K562 (cell line): Measurements from ENCODE around the gene FBXW8. TPM values are rescaled to one million over a fixed set of nuclear protein-coding genes. Genes with fewer than 3 reads are reported as not detected.

Source experiments
- ATAC-seq: fragments of 200-7000 bp; cut with Tn5 transposase; 3 replicates; pipeline ENCODE4 v1.9.1; 2020; ENCODE audit warnings: moderate library complexity
- BruUV-seq: library from RNA; stranded (reverse); fragments of 400-500 nt; replicated peaks from 2 replicates; lab custom pipeline; 2021; lab: Mats Ljungman, UMichigan
- CTCF ChIA-PET: fragments of 300-600 bp; formaldehyde crosslinking; extraction: SDS; loops from one replicate; lab custom pipeline; 2021; ENCODE audit warnings: low intra/inter-chr PET ratio; lab: Yijun Ruan, JAX
- POLR2A ChIA-PET: fragments of 300-600, 350-650 bp; sonication (Branson Sonifier 250); formaldehyde crosslinking; extraction: SDS; loops from one replicate; lab custom pipeline; 2021; ENCODE audit warnings: antibody characterized with exemption, inconsistent platforms; lab: Yijun Ruan, JAX
- DNase-seq, 4 experiments: peaks; one replicate each; pipeline versions ENCODE4 v3.0.0 to v3.0.0-alpha.2; 2011 to 2018; ENCODE audit warnings: low spot score in 3 of 4, mixed read lengths in 3 of 4; ENCODE audit errors: extremely low read depth in 1 of 4
- FAIRE-seq: peaks from 2 replicates; lab custom pipeline; 2011; peaks lifted over from hg19 to GRCh38; lab: Jason Lieb, UNC
- H2AFZ ChIP-seq: 2 replicates; pipeline ENCODE4 v1.6.0; 2011; ENCODE audit warnings: low read depth, low read length, control low read depth, inconsistent platforms
- H3K27ac ChIP-seq: fragments of 200-600 bp; 3 replicates; pipeline ENCODE4 v1.8.0; 2011; ENCODE audit warnings: low read depth, mild to moderate bottlenecking, control low read depth, inconsistent platforms, low read length, moderate library complexity, mixed read lengths; ENCODE audit errors: extremely low read depth
- H3K27me3 ChIP-seq, 2 experiments: fragments of 300-600 bp in 1 of 2; 2 replicates in 1 of 2; 3 replicates in 1 of 2; pipeline versions ENCODE4 v1.6.0 to v1.8.0; 2011; ENCODE audit warnings: inconsistent platforms in 2 of 2, low read length in 2 of 2, mild to moderate bottlenecking in 1 of 2, mixed read lengths in 1 of 2, moderate library complexity in 1 of 2; ENCODE audit not compliant: control insufficient read depth in 2 of 2, insufficient read depth in 2 of 2
- H3K36me3 ChIP-seq: fragments of 300-600 bp; 3 replicates; pipeline ENCODE4 v1.8.0; 2011; ENCODE audit warnings: mild to moderate bottlenecking, low read length, inconsistent platforms; ENCODE audit not compliant: control insufficient read depth, insufficient read depth
- H3K4me1 ChIP-seq, 2 experiments: fragments of 200-600 bp in 1 of 2; replicated peaks in 1 of 2; 2 replicates in 1 of 2; 3 replicates in 1 of 2; pipeline versions ENCODE4 v1.5.1 to v1.8.0; 2011; ENCODE audit warnings: inconsistent platforms in 2 of 2, low read length in 2 of 2, mild to moderate bottlenecking in 1 of 2, mixed read lengths in 1 of 2, moderate library complexity in 1 of 2; ENCODE audit not compliant: control insufficient read depth in 2 of 2, insufficient read depth in 2 of 2
- H3K4me2 ChIP-seq: 2 replicates; pipeline ENCODE4 v1.6.1; 2011; ENCODE audit warnings: low read length, control low read depth, inconsistent platforms, mixed read lengths; ENCODE audit not compliant: insufficient read depth
- H3K4me3 ChIP-seq: fragments of 200-600 bp; sonication (generic), shearing (Covaris generic); 2 replicates; pipeline ENCODE4 v1.5.1; 2016; ENCODE audit warnings: control low read depth, inconsistent platforms
- H3K79me2 ChIP-seq: fragments of 200-600 bp; 3 replicates; pipeline ENCODE4 v1.8.0; 2011; ENCODE audit warnings: low read length, inconsistent platforms; ENCODE audit not compliant: control insufficient read depth, insufficient read depth
- H3K9ac ChIP-seq, 2 experiments: 2 replicates each; pipeline versions ENCODE4 v1.6.0 to v1.6.1; 2011; ENCODE audit warnings: low read depth in 2 of 2, low read length in 2 of 2, control low read depth in 1 of 2, inconsistent platforms in 1 of 2, mild to moderate bottlenecking in 1 of 2, mixed read lengths in 1 of 2; ENCODE audit not compliant: insufficient read depth in 1 of 2
- H3K9me1 ChIP-seq: one replicate; pipeline ENCODE4 v1.6.0; 2011; ENCODE audit warnings: inconsistent platforms, mild to moderate bottlenecking, low read length, moderate library complexity; ENCODE audit not compliant: control insufficient read depth, insufficient read depth
- H3K9me3 ChIP-seq: replicated peaks from 2 replicates; pipeline ENCODE4 v1.5.1; 2011; ENCODE audit warnings: low read depth, low read length, inconsistent platforms; ENCODE audit not compliant: control insufficient read depth, insufficient read depth
- H4K20me1 ChIP-seq: replicated peaks from 2 replicates; pipeline ENCODE4 v1.6.1; 2011; ENCODE audit warnings: low read length, inconsistent platforms, mixed read lengths; ENCODE audit not compliant: control insufficient read depth, insufficient read depth
- ARID1B ChIP-seq: fragments of 450-650 bp; IDR thresholded peaks from 2 replicates; pipeline ENCODE4 v1.6.1; 2016; ENCODE audit warnings: antibody characterized with exemption, mild to moderate bottlenecking, inconsistent platforms
- CBX5 ChIP-seq: IDR thresholded peaks from 2 replicates; pipeline ENCODE4 v1.6.1; 2014; ENCODE audit warnings: low read depth, borderline replicate concordance
- CUX1 ChIP-seq: fragments of 200-800 bp; sonication (Bioruptor generic); IDR thresholded peaks from 2 replicates; pipeline ENCODE4 v1.6.1; 2016; ENCODE audit warnings: missing genetic modification characterization, missing compliant biosample characterization
- EZH2 ChIP-seq: IDR thresholded peaks from 2 replicates; pipeline ENCODE4 v1.6.1; 2012; ENCODE audit warnings: low read depth, mild to moderate bottlenecking, inconsistent platforms, low read length, borderline replicate concordance
- FOXJ3 ChIP-seq: sonication (generic); formaldehyde crosslinking; IDR thresholded peaks from 2 replicates; pipeline ENCODE4 v1.4.0; 2020; ENCODE audit warnings: mild to moderate bottlenecking, missing genetic modification reagents
- FUS ChIP-seq: fragments of 200-400 bp; formaldehyde crosslinking; optimal IDR thresholded peaks from 2 replicates; pipeline ENCODE3; 2017; ENCODE audit warnings: low read depth, low read length
- HDAC8 ChIP-seq: fragments of 450-650 bp; IDR thresholded peaks from 2 replicates; pipeline ENCODE4 v1.6.1; 2016; ENCODE audit warnings: mild to moderate bottlenecking, missing genetic modification characterization, moderate library complexity, missing compliant biosample characterization
- HMGXB4 ChIP-seq: sonication (generic); formaldehyde crosslinking; IDR thresholded peaks from 2 replicates; pipeline ENCODE4 v1.8.1; 2023; ENCODE audit warnings: mild to moderate bottlenecking, missing genetic modification reagents
- L3MBTL2 ChIP-seq: fragments of 450-650 bp; IDR thresholded peaks from 2 replicates; pipeline ENCODE4 v1.6.1; 2016; ENCODE audit warnings: mild to moderate bottlenecking, moderate library complexity
- PREB ChIP-seq: sonication (generic); formaldehyde crosslinking; IDR thresholded peaks from 2 replicates; pipeline ENCODE4 v1.8.1; 2023; ENCODE audit warnings: mild to moderate bottlenecking, missing genetic modification reagents
- PRMT5 ChIP-seq: sonication (generic); formaldehyde crosslinking; IDR thresholded peaks from 2 replicates; pipeline ENCODE4 v1.5.0; 2020; ENCODE audit warnings: missing genetic modification reagents
- SRSF9 ChIP-seq: fragments of 200-400 bp; formaldehyde crosslinking; IDR thresholded peaks from 2 replicates; pipeline ENCODE4 v1.6.1; 2017; ENCODE audit warnings: low read depth, low read length, borderline replicate concordance
- TOE1 ChIP-seq, 2 experiments: fragments of 450-650 bp in 1 of 2; sonication (generic) in 1 of 2; formaldehyde crosslinking in 1 of 2; IDR thresholded peaks; 2 replicates each; pipeline versions ENCODE4 v1.7.1 to v1.8.0; 2016 to 2022; ENCODE audit warnings: borderline replicate concordance in 2 of 2, mild to moderate bottlenecking in 2 of 2, antibody characterized with exemption in 1 of 2, inconsistent platforms in 1 of 2, low read depth in 1 of 2, missing genetic modification reagents in 1 of 2, moderate library complexity in 1 of 2
- WGBS: fragments of 100-300 bp; shearing (Covaris generic); methylation state at CpG from one replicate; pipeline ENCODE4 v1.1.6; 2016; ENCODE audit warnings: low coverage, mixed read lengths; ENCODE audit not compliant: insufficient coverage; ENCODE audit errors: missing lambda C conversion rate; 5-methylcytosine and 5-hydroxymethylcytosine counted together
- in situ Hi-C: fragments of 300-500 bp; cut with MboI; formaldehyde crosslinking; loops from 4 replicates; pipeline ENCODE4 v1.15.0; 2018; ENCODE audit warnings: inconsistent platforms, mixed read lengths
- intact Hi-C: fragments of 100-400 bp; cut with micrococcal nuclease; formaldehyde crosslinking; loops from 2 replicates; pipeline ENCODE4 v1.14.2; 2022
- polyA plus RNA-seq, 8 experiments: library from polyadenylated mRNA; depleted of rRNA in 4 of 8; stranded (reverse) in 5 of 8; unstranded in 3 of 8; fragments of >200 nt; fragmentation: Nextera tagmentation in 2 of 8; fragmentation: Illumina TruSeq in 1 of 8; extraction: Ambion mirVana in 2 of 8; extraction: Trizol in 1 of 8; gene quantifications; 2 replicates each; pipeline versions ENCODE4 v1.2.1 to v1.2.3, GENCODE V29; 2011 to 2014; ENCODE audit warnings: inconsistent platforms in 1 of 8, missing spikeins in 1 of 8
- total RNA-seq, 7 experiments: library from RNA; depleted of rRNA in 6 of 7; stranded (reverse); fragments of >200 nt in 6 of 7; fragmentation: Illumina TruSeq in 2 of 7; extraction: Trizol in 2 of 7; gene quantifications; 2 replicates each; pipeline versions ENCODE4 v1.2.1 to v1.2.3, GENCODE V29; 2011 to 2021; ENCODE audit warnings: low replicate concordance in 1 of 7

The FBXW8 gene
- total and polyA plus RNA-seq, 9 of the 15 experiments (the other 6 are each of a cell fraction or from before 2014, with no cell fraction given), result 0.58 to 8.3 (median 4.4) TPM

- Histone ChIP-seq H3K9me3 (no peaks in the 10 kb centered on the region), H3K9ac (peak overlapping the region in 1 of 2 experiments; percentile 2; a peak in 1 of 4 replicates), H3K27ac (peak overlapping the region; percentile 48; the same call in 2 of the 3 replicates), H2AFZ (peak overlapping the region; percentile 10; the same call in 1 of the 2 replicates), H3K79me2 (no peaks in the 10 kb centered on the region), H3K36me3 (peaks cover 8% of the 10 kb centered on the region; the same call in 1 of the 3 replicates), H3K27me3 (no peaks in the 10 kb centered on the region), H3K9me1 (no peaks in the 10 kb centered on the region), H3K4me3 (no peak overlapping the region), H3K4me2 (peak overlapping the region; percentile 21; the same call in 1 of the 2 replicates), H4K20me1 (no peaks in the 10 kb centered on the region), H3K4me1 (peaks cover 15 to 18% of the 10 kb centered on the region in 2 experiments)
- FAIRE-seq (peak; percentile 87), ATAC-seq (peak; percentile 92), DNase-seq (peak; percentile 64 to 78 (median 70))
- CTCF ChIA-PET, result no interaction called here
- in situ Hi-C loops (no loop called here), intact Hi-C loops (no loop called here)
- WGBS, result 19% methylated on average over 9 of the region's 11 CpGs
- POLR2A ChIA-PET, result interaction anchor here (0.7 to 1.0 kb wide), 3 partner anchors 8 to 236 kb away, joined by 3 read pairs; no protein-coding TSS in a partner anchor
- no TSS peak for BruUV-seq
- TF ChIP-seq FOXJ3 (no peak), CUX1 (CRISPR knock-in tag) (no peak), FUS (no peak), PRMT5 (CRISPR knock-in tag) (no peak), HDAC8 (tag) (peak; percentile 77; the same call in 1 of the 2 replicates), TOE1 (IDR thresholded peaks at IDR 0.05; ENCODE audit: borderline replicate concordance) (peak; percentile 90), TOE1 (CRISPR knock-in tag; IDR thresholded peaks at IDR 0.05; ENCODE audit: borderline replicate concordance, low read depth) (no peak), L3MBTL2 (peak; percentile 58), CBX5 (no peak), SRSF9 (no peak), HMGXB4 (no peak), PREB (no peak), ARID1B (peak; percentile 73), EZH2 (no peak)
These were observed 94.8 kb downstream of the FBXW8 start for GRCh38 chr12:117005417-117006046.
